Keratinocyte (primary cell): ENCODE measurements around the gene WNT7B.

Source experiments
- CTCF ChIP-seq, 3 experiments: IDR thresholded peaks in 1 of 3; conservative IDR thresholded peaks in 1 of 3; optimal IDR thresholded peaks in 1 of 3; 2 replicates in 2 of 3; 3 replicates in 1 of 3; pipeline versions ENCODE3 to v1.5.1; 2011; ENCODE audit warnings: low read length in 3 of 3, mild to moderate bottlenecking in 3 of 3, moderate library complexity in 2 of 3, control low read depth in 1 of 3, inconsistent platforms in 1 of 3; ENCODE audit not compliant: insufficient read depth in 2 of 3; ENCODE audit errors: extremely low read depth in 1 of 3
- EZH2 ChIP-seq: IDR thresholded peaks from one replicate; pipeline ENCODE4 v1.6.1; 2012; ENCODE audit warnings: inconsistent platforms, mild to moderate bottlenecking, low read length, moderate library complexity

DNA sequence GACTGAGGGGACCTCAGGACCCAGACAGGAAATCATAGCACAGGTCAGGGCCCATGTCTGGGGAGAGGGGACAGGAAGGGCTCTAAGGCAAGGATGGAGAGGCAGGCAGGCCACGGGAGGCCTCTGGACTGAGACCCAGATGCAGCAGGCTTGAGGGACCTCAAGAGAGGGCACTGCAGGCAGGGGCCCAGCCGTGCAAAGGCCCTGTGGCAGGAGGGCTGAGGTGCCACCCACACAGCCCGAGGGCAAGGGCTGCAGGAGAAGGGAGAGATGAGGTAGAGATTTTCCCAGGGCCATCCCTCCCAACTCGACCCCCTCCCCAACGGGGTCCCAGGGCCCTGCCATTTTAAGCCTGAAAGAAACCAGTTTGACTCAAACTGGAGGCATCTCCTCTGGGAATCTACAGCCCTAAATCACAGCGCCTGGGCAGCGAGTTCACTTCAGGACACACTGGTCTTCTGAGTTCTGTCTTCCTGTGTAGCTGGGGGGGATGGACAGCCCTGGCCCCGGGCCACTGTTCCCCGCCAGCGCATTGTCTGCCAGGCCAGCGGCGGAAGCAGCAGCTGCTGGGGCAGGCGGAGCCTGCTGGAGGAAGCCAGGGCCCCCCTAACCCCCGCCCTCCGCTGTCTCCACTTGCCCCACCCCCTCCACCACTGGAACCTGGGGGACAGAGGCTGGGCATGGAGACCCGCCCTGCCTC is 20.3 kb upstream of the WNT7B start:
- TF ChIP-seq CTCF (optimal IDR thresholded peaks at IDR 0.05 in 1 of 3, IDR thresholded peaks at IDR 0.05 in 1 of 3, conservative IDR thresholded peaks at IDR 0.05 in 1 of 3; ENCODE audit: extremely low read depth in 1 of 3, insufficient read depth in 2 of 3, low read length in 3 of 3) (no peak), EZH2 (no peak)
